H9 (cell line): Measurements from ENCODE around the gene SMARCC1. TPM values are rescaled to one million over a fixed set of nuclear protein-coding genes. Genes with fewer than 3 reads are reported as not detected.

ENCODE experiments used
- DNase-seq: peaks from one replicate; pipeline ENCODE4 v3.0.0-alpha.2; 2017
- H2AFZ ChIP-seq: one replicate; pipeline ENCODE4 v1.6.1; 2013; ENCODE audit warnings: mild to moderate bottlenecking, low read length, control low read depth, moderate library complexity
- H2AK5ac ChIP-seq: 2 replicates; pipeline ENCODE4 v1.6.1; 2013; ENCODE audit warnings: low read length, control low read depth, mixed read lengths; ENCODE audit not compliant: insufficient read length
- H2BK120ac ChIP-seq: one replicate; pipeline ENCODE4 v1.6.1; 2013; ENCODE audit warnings: low read depth, mild to moderate bottlenecking, low read length, control low read depth, inconsistent platforms; ENCODE audit not compliant: poor library complexity, severe bottlenecking
- H2BK12ac ChIP-seq: 2 replicates; pipeline ENCODE4 v1.6.1; 2013; ENCODE audit warnings: low read length, control low read depth, mixed read lengths, low read depth; ENCODE audit not compliant: insufficient read length
- H2BK15ac ChIP-seq: 2 replicates; pipeline ENCODE4 v1.6.1; 2013; ENCODE audit warnings: low read depth, low read length, control low read depth
- H2BK20ac ChIP-seq: one replicate; pipeline ENCODE4 v1.6.1; 2013; ENCODE audit warnings: low read depth, mild to moderate bottlenecking, low read length, control low read depth, inconsistent platforms; ENCODE audit not compliant: poor library complexity, severe bottlenecking
- H2BK5ac ChIP-seq: 2 replicates; pipeline ENCODE4 v1.6.1; 2013; ENCODE audit warnings: low read length, control low read depth, mixed read lengths; ENCODE audit not compliant: insufficient read length
- H3K14ac ChIP-seq: 2 replicates; pipeline ENCODE4 v1.6.1; 2013; ENCODE audit warnings: low read length, control low read depth; ENCODE audit not compliant: insufficient read depth
- H3K18ac ChIP-seq: 2 replicates; pipeline ENCODE4 v1.6.1; 2013; ENCODE audit warnings: low read depth, mild to moderate bottlenecking, mixed read lengths, low read length, control low read depth; ENCODE audit not compliant: insufficient read length
- H3K23ac ChIP-seq: 2 replicates; pipeline ENCODE4 v1.6.1; 2013; ENCODE audit warnings: low read length, control low read depth, mixed read lengths, low read depth; ENCODE audit not compliant: insufficient read length
- H3K23me2 ChIP-seq: 2 replicates; pipeline ENCODE4 v1.6.1; 2013; ENCODE audit warnings: low read depth, mild to moderate bottlenecking, mixed read lengths, low read length, control low read depth; ENCODE audit not compliant: insufficient read length, poor library complexity, severe bottlenecking
- H3K27ac ChIP-seq: 2 replicates; pipeline ENCODE4 v1.5.1; 2013; ENCODE audit warnings: low read length, control low read depth, mixed read lengths, low read depth; ENCODE audit not compliant: insufficient read length
- H3K27me3 ChIP-seq: 2 replicates; pipeline ENCODE4 v1.6.1; 2013; ENCODE audit warnings: low read length, control low read depth, inconsistent platforms; ENCODE audit not compliant: insufficient read depth
- H3K4ac ChIP-seq: 2 replicates; pipeline ENCODE4 v1.6.1; 2013; ENCODE audit warnings: low read depth, mild to moderate bottlenecking, control low read depth, inconsistent platforms, low read length, moderate library complexity
- H3K4me1 ChIP-seq: 2 replicates; pipeline ENCODE4 v1.6.1; 2013; ENCODE audit warnings: low read length, control low read depth, inconsistent platforms; ENCODE audit not compliant: insufficient read depth
- H3K4me2 ChIP-seq: 2 replicates; pipeline ENCODE4 v1.6.1; 2013; ENCODE audit warnings: low read length, control low read depth, mixed read lengths; ENCODE audit not compliant: insufficient read length, insufficient read depth
- H3K56ac ChIP-seq: 2 replicates; pipeline ENCODE4 v1.6.1; 2013; ENCODE audit warnings: low read depth, mild to moderate bottlenecking, mixed read lengths, low read length, control low read depth; ENCODE audit not compliant: insufficient read length
- H3K79me1 ChIP-seq: 2 replicates; pipeline ENCODE4 v1.6.1; 2013; ENCODE audit warnings: low read depth, mild to moderate bottlenecking, moderate library complexity, low read length, control low read depth, inconsistent platforms; ENCODE audit not compliant: insufficient read depth, poor library complexity, severe bottlenecking
- H3K79me2 ChIP-seq: 2 replicates; pipeline ENCODE4 v1.6.1; 2013; ENCODE audit warnings: low read length, control low read depth, inconsistent platforms; ENCODE audit not compliant: insufficient read depth
- H3K9ac ChIP-seq: 2 replicates; pipeline ENCODE4 v1.6.1; 2013; ENCODE audit warnings: low read length, control low read depth, mixed read lengths; ENCODE audit not compliant: insufficient read length; ENCODE audit errors: extremely low read depth
- H3K9me3 ChIP-seq: one replicate; pipeline ENCODE4 v1.6.1; 2013; ENCODE audit warnings: low read depth, low read length, inconsistent platforms; ENCODE audit not compliant: control insufficient read depth
- H3T11ph ChIP-seq: one replicate; pipeline ENCODE4 v1.6.1; 2013; ENCODE audit warnings: mild to moderate bottlenecking, low read length, control low read depth, inconsistent platforms
- H4K20me1 ChIP-seq: one replicate; pipeline ENCODE4 v1.6.1; 2013; ENCODE audit not compliant: control insufficient read depth, insufficient read length, insufficient read depth
- H4K5ac ChIP-seq: 2 replicates; pipeline ENCODE4 v1.6.1; 2013; ENCODE audit warnings: low read depth, mild to moderate bottlenecking, mixed read lengths, low read length, control low read depth; ENCODE audit not compliant: insufficient read length
- H4K8ac ChIP-seq: replicated peaks from 2 replicates; pipeline ENCODE4 v1.6.1; 2013; ENCODE audit warnings: low read length, control low read depth, mixed read lengths, low read depth; ENCODE audit not compliant: insufficient read length
- H4K91ac ChIP-seq: 2 replicates; pipeline ENCODE4 v1.6.1; 2013; ENCODE audit warnings: low read depth, mild to moderate bottlenecking, moderate library complexity, mixed read lengths, low read length, control low read depth; ENCODE audit not compliant: insufficient read length
- H3K27ac Mint-ChIP-seq, 3 experiments: 2 replicates in 2 of 3; 3 replicates in 1 of 3; pipeline ENCODE4 v1.8.0; 2020 to 2021; ENCODE audit warnings: mixed read lengths in 3 of 3, mild to moderate bottlenecking in 1 of 3, moderate library complexity in 1 of 3
- H3K27me3 Mint-ChIP-seq: 2 replicates; pipeline ENCODE4 v1.8.0; 2021; ENCODE audit warnings: low read depth, mild to moderate bottlenecking, moderate library complexity, mixed read lengths
- H3K36me3 Mint-ChIP-seq, 3 experiments: 2 replicates in 2 of 3; 3 replicates in 1 of 3; pipeline ENCODE4 v1.8.0; 2020 to 2021; ENCODE audit warnings: low read depth in 3 of 3, mixed read lengths in 3 of 3; ENCODE audit not compliant: insufficient read depth in 1 of 3
- H3K4me1 Mint-ChIP-seq, 2 experiments: 2 replicates each; pipeline ENCODE4 v1.8.0; 2020; ENCODE audit warnings: mixed read lengths in 2 of 2
- H3K4me3 Mint-ChIP-seq, 2 experiments: 2 replicates in 1 of 2; 3 replicates in 1 of 2; pipeline ENCODE4 v1.8.0; 2020 to 2021; ENCODE audit warnings: mild to moderate bottlenecking in 2 of 2, mixed read lengths in 2 of 2, moderate library complexity in 1 of 2
- H3K9me3 Mint-ChIP-seq, 2 experiments: 2 replicates in 1 of 2; 3 replicates in 1 of 2; pipeline ENCODE4 v1.8.0; 2020; ENCODE audit warnings: mild to moderate bottlenecking in 2 of 2, mixed read lengths in 2 of 2, moderate library complexity in 1 of 2
- CTCF ChIP-seq: fragments of 200-600 bp; sonication (generic); conservative IDR thresholded peaks from 3 replicates; pipeline ENCODE4 v1.8.0; 2021; ENCODE audit warnings: antibody characterized with exemption, mild to moderate bottlenecking
- WGBS: extraction: QIAGEN DNeasy Blood & Tissue Kit; methylation state at CpG from one replicate; pipeline ENCODE4 v1.1.7; 2013; ENCODE audit warnings: missing lambda C conversion rate, low lambda C conversion rate, mixed read lengths; ENCODE audit not compliant: insufficient read length; ENCODE audit errors: extremely low coverage; 5-methylcytosine and 5-hydroxymethylcytosine counted together
- total RNA-seq: library from RNA; stranded (reverse); gene quantifications from 2 replicates; pipeline ENCODE4 v1.2.1, GENCODE V29; 2021

The SMARCC1 gene
- total RNA-seq, 1 experiment from 2014 or later = 274 TPM

DNA sequence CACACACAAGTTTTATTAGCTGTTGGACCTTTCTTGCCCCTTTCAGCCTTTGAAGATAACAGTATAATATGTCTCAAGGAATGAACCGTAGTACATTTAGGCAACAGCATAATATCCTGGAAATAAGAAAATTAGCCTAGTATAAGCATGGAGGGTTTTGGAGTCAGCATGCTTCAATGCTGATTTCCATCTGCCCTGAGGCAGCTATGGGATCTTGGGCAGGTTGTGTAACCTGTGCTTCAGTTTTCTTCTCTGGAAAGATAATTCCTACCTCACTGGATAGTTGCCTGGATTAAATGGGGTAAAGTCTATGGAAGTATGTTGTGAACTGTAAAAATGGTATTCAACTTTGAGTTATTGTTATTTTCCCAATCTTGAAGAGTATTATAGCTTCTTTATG lies 22.9 kb upstream of the SMARCC1 start:
- Histone ChIP-seq H3K4me1 (no peaks in the 10 kb centered on the region), H3K4me2 (no peak overlapping the region), H2AFZ (no peak overlapping the region), H3K79me1 (peaks cover 5% of the 10 kb centered on the region), H2BK12ac (no peak overlapping the region), H3K9me3 (no peaks in the 10 kb centered on the region), H4K91ac (no peak overlapping the region), H3K23ac (no peak overlapping the region), H3K18ac (no peak overlapping the region), H4K8ac (no peak overlapping the region), H3K4ac (no peak overlapping the region), H2BK120ac (no peak overlapping the region), H3K56ac (no peak overlapping the region), H3K14ac (no peak overlapping the region), H2AK5ac (no peak overlapping the region), H4K5ac (no peak overlapping the region), H3T11ph (no peak overlapping the region), H2BK5ac (no peak overlapping the region), H3K23me2 (peaks cover 10% of the 10 kb centered on the region), H2BK15ac (no peak overlapping the region), H3K27ac (no peak overlapping the region), H4K20me1 (no peaks in the 10 kb centered on the region), H3K9ac (no peak overlapping the region), H3K79me2 (peaks cover 8% of the 10 kb centered on the region; the same call in 1 of the 2 replicates), H3K27me3 (no peaks in the 10 kb centered on the region), H2BK20ac (no peak overlapping the region)
- Mint-ChIP-seq H3K9me3 (no peaks in the 10 kb centered on the region), H3K27me3 (no peaks in the 10 kb centered on the region), H3K36me3 (peaks cover 10 to 25% (median 13%) of the 10 kb centered on the region in 3 experiments; a peak in 6 of 7 replicates), H3K4me3 (peak overlapping the region; percentile 95 to 99), H3K27ac (no peak overlapping the region; a peak in 1 of 7 replicates), H3K4me1 (peaks cover 14 to 19% of the 10 kb centered on the region in 2 experiments)
- TF ChIP-seq CTCF = no peak
- no peak for DNase-seq
- no CpG with 5 or more reads among the region's 1 CpG for WGBS
